ENCODE data around the gene FKBP11.
"Not testable (repeated sequence)": the region's sequence is repeated elsewhere in the genome, so short reads cannot be mapped to it uniquely, and the experiment has no call there.

FKBP11 gene

DNA sequence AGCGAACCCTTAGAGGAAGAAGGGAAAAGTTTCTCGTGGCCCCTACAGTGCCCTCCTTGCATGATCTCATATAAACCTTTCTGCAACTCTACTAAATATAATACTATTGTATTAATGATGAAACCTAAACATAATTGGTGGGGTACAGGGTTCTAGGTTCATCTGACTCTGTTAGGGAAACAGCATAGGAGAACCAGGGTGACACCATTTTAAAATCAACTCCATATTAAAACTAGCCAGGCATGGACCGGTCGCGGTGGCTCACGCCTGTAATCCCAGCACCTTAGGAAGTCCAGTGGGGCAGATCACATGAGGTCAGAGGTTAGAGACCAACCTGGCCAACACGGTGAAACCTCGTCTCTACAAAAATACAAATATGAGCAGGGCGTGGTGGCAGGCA, 44.6 kb downstream of the FKBP11 start:
- no peak for DNase-seq
- intact Hi-C loops (cut with DNase I) = no loop called here

DNA sequence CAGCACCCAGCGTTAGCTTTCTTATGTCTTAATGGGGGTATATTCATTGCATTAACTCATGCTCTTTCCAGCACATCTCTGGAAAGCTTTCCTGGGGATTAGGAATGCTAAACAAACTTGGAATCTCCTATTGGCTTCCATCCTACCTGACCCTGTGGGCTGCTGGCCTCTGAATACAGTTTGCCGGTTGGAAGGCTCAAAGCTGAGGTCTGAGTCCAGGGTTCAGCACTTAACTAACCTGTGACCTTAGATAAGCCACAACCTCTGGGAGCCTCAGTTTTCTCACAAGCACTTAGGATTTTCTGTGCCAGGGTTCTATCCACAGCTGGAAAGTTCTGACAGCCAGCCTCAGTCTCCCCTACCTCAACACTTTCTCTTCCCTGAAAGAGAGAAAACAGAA, 46.7 kb downstream of the FKBP11 start:
- DNase-seq = no peak
- intact Hi-C loops (cut with DNase I) = no loop called here

DNA sequence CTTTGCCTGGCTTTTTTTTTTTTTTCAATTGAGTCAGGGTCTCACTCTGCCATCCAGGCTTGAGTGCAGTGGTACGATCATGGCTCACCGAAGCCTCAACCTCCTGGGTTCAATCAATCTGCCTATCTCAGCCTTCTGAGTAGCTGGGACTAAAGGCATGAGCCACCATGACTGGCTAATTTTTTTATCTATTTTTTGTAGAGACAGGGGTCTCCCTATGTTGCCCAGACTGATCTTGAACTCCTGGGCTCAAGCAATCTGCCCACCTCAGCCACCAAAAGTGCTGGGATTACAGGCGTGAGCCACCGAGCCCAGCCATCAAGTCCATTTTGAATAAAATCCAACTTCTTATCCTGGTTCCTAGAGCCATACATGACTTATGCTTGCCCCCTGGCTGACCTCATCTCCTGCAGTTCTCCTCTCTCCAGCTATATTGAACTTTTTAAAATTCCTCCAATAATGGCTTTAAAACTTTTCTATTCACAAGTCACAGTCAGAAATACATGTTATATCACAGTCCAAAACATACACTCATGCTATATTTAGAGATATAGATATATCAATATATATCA, 49.3 kb downstream of the FKBP11 start:
- no peak for DNase-seq
- intact Hi-C loops (cut with DNase I) = no loop called here

DNA sequence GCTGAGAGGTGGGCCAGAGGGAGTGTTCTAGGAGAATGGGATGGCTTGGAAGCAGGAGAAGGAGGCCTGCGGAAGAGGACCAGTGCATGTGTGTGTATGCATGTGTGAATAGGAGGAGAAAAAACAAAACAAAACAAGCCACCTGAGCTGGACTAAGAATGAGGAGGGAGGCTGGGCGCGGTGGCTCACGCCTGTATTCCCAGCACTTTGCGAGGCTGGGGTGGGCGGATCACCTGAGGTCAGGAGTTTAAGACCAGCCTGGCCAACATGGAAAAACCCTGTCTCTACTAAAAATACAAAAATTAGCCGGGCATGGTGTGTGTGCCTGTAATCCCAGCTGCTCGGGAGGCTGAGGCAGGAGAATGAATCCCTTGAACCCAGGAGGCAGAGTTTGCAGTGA, 51.8 kb downstream of the FKBP11 start:
- DNase-seq; intact Hi-C loops (cut with DNase I): not testable (repeated sequence)

DNA sequence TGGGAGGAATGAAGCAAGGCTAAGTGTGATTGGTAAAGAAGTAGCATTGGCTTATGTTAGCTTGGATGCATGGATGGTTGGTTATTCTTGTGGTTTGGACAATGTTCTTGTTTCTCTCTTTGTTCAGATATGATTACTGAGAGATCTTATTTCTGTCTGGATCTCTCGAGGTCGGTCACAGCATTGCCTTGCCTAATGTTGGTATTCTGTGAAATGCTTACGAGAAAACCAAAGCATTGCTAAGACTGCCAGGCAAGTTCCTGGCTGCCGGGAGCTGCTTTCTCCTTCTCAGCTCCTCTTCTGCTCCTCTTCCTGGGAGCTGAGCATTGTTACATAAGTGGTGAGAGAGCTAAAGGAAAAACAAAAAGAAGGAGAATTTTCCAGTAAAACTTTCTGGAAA, 52.2 kb downstream of the FKBP11 start:
- intact Hi-C loops (cut with DNase I) = no loop called here
- DNase-seq = peak in 18 of 42 donors; percentile 18 to 74 (median 37)
